Colonic mucosa (tissue), 4 donors: ENCODE data around the gene TAOK2. TPM values are rescaled to one million over a fixed set of nuclear protein-coding genes. Genes with fewer than 3 reads are reported as not detected.

Experiments used
- DNase-seq: peaks from one replicate; pipeline ENCODE4 v3.0.0-alpha.2; 2020
- H3K27ac ChIP-seq: fragments of 200-600 bp; one replicate; pipeline ENCODE4 v1.8.0; 2021
- H3K27me3 ChIP-seq: fragments of 200-600 bp; one replicate; pipeline ENCODE4 v1.8.0; 2021
- H3K36me3 ChIP-seq: fragments of 200-600 bp; one replicate; pipeline ENCODE4 v1.8.0; 2021
- H3K4me1 ChIP-seq: fragments of 200-600 bp; one replicate; pipeline ENCODE4 v1.8.0; 2021; ENCODE audit warnings: mild to moderate bottlenecking
- H3K4me3 ChIP-seq: fragments of 200-600 bp; one replicate; pipeline ENCODE4 v1.8.0; 2021
- H3K9ac ChIP-seq, 2 donors: one replicate each; pipeline ENCODE4 v1.7.0; 2013; ENCODE audit warnings: control low read depth in 2 of 2, low read depth in 2 of 2, low read length in 2 of 2
- H3K9me3 ChIP-seq: fragments of 200-600 bp; one replicate; pipeline ENCODE4 v1.8.0; 2021
- CTCF ChIP-seq: fragments of 200-600 bp; IDR thresholded peaks from one replicate; pipeline ENCODE4 v1.8.0; 2022; ENCODE audit warnings: antibody characterized with exemption, mild to moderate bottlenecking
- intact Hi-C: fragments of 100-400 bp; cut with DNase I; formaldehyde crosslinking; loops from one replicate; pipeline ENCODE4 v1.14.1; 2022
- total RNA-seq, 2 donors: library from RNA; stranded (reverse); fragmentation: NEBNext Ultra II Directional in 1 of 2; extraction: Animal tissue kit (Norgen Biotek cat#: 25700) in 1 of 2; gene quantifications; one replicate each; pipeline ENCODE4 v1.2.1, GENCODE V29; 2021
- donor health status: healthy.
- donor health status: DM: no; HTN: no; CAD: no.
- donor health status: DM: no; HTN: no; CAD: no.

The TAOK2 gene
- total RNA-seq, 2 donors from 2014 or later: 37.4 to 62.3 TPM

- peak within 1 kb of the TSS; percentile 98 for H3K27ac ChIP-seq
- H3K9me3 ChIP-seq: no peaks in the 10 kb centered on the region
- H3K4me1 ChIP-seq: peaks cover 9% of the 10 kb centered on the region
- intact Hi-C loops: no loop called here
- H3K4me3 ChIP-seq: peak within 1 kb of the TSS; percentile 72
- TF ChIP-seq CTCF: peak; percentile 25
- H3K27me3 ChIP-seq: no peaks in the 10 kb centered on the region
- H3K9ac ChIP-seq: peak within 1 kb of the TSS; percentile 91 to 97
- peak; percentile 92 for DNase-seq
- no peaks in the 10 kb centered on the region for H3K36me3 ChIP-seq
These were observed 12.0 kb upstream of the TAOK2 start, which contains the start of gene TMEM219 for GRCh38 chr16:29961479-29962343. Gene TMEM219 (plus strand): TSS chr16:29962079. CDS start chr16:29963144, 1,065 bp downstream.

- DNase-seq: peak; percentile 56
- Histone ChIP-seq H3K9ac (peak overlapping the region; percentile 91 to 97), H3K27me3 (no peaks in the 10 kb centered on the region), H3K4me3 (peak overlapping the region; percentile 72), H3K27ac (peak overlapping the region; percentile 98), H3K36me3 (no peaks in the 10 kb centered on the region), H3K4me1 (peaks cover 9% of the 10 kb centered on the region), H3K9me3 (no peaks in the 10 kb centered on the region)
- TF ChIP-seq CTCF: no peak
- intact Hi-C loops: no loop called here
These were observed 11.2 kb upstream of the TAOK2 start for GRCh38 chr16:29962344-29962994.

- Histone ChIP-seq H3K27me3 (no peaks in the 10 kb centered on the region), H3K9me3 (no peaks in the 10 kb centered on the region), H3K9ac (peak overlapping the region; percentile 91 to 97), H3K36me3 (no peaks in the 10 kb centered on the region), H3K4me1 (peaks cover 9% of the 10 kb centered on the region), H3K27ac (peak overlapping the region; percentile 98), H3K4me3 (peak overlapping the region; percentile 72)
- intact Hi-C loops: no loop called here
- no peak for TF ChIP-seq CTCF
- no peak for DNase-seq
These were observed 10.5 kb upstream of the TAOK2 start for GRCh38 chr16:29963021-29963743.

- Histone ChIP-seq H3K9ac (no peak overlapping the region), H3K4me1 (peaks cover under 1% of the 10 kb centered on the region), H3K27me3 (no peaks in the 10 kb centered on the region), H3K27ac (no peak overlapping the region), H3K36me3 (peaks cover 9% of the 10 kb centered on the region), H3K4me3 (no peak overlapping the region), H3K9me3 (no peaks in the 10 kb centered on the region)
- intact Hi-C loops: no loop called here
- DNase-seq: no peak
- no peak for TF ChIP-seq CTCF
These were observed 5.5 kb upstream of the TAOK2 start for GRCh38 chr16:29968205-29968604.

GRCh38 chr16:29971304-29971703, 2.4 kb upstream of the TAOK2 start:
- DNase-seq: no peak
- peaks cover 9% of the 10 kb centered on the region for H3K36me3 ChIP-seq
- no peak overlapping the region for H3K27ac ChIP-seq
- H3K9me3 ChIP-seq: no peaks in the 10 kb centered on the region
- H3K9ac ChIP-seq: no peak overlapping the region
- no peak for TF ChIP-seq CTCF
- H3K4me3 ChIP-seq: no peak overlapping the region
- H3K4me1 ChIP-seq: peaks cover 11% of the 10 kb centered on the region
- H3K27me3 ChIP-seq: no peaks in the 10 kb centered on the region
- intact Hi-C loops: no loop called here
